ENCODE measurements around the gene CCDC68. TPM values are rescaled to one million over a fixed set of nuclear protein-coding genes. Genes with fewer than 3 reads are reported as not detected.

Gene CCDC68
- total and polyA plus RNA-seq, 2 of the 4 experiments (the other 2 are of a cell fraction): 0.46 to 0.54 TPM

DNA sequence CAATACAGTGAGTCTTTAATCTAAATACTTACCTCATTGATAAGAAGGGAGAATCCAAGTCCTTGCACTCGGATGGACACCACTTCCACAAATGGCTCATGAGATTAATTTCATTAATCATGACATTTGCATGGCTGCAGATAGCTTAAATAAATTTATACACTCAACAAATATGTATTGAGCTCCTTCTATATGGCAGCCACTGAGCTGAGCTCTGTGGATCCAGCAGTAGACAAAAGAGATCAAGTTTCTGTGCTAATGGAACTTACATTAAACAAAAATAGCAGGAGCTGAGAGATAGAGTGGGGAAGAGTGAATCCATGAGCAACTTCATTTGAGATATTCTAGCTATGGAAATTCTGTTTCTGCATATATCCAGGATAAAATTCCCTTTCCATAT lies 86.6 kb downstream of the CCDC68 start:
- no peaks in the 10 kb centered on the region for H3K9me1 ChIP-seq (ENCODE audit: insufficient read depth, low read length)
- no peak overlapping the region for H3K56ac ChIP-seq (ENCODE audit: extremely low read depth, insufficient read depth, low read length)
- ATAC-seq (ENCODE audit: low read depth) (0 out of 2 replicates have a peak, but pooled peaks have one; percentile 27), DNase-seq (no peak)
- H4K8ac ChIP-seq (ENCODE audit: low read depth in 2 of 2, low read length in 2 of 2): no peak overlapping the region
- H3K4me1 ChIP-seq (ENCODE audit: control insufficient read depth, insufficient read depth, low read length): no peaks in the 10 kb centered on the region
- no peak overlapping the region for H3K4me2 ChIP-seq (ENCODE audit: low read depth, low read length)
- H3K4ac ChIP-seq (ENCODE audit: low read depth, low read length): no peak overlapping the region
- no peak overlapping the region for H2AK9ac ChIP-seq (replicated peaks; ENCODE audit: low read depth, low read length, poor library complexity)
- no peaks in the 10 kb centered on the region for H3K9me3 ChIP-seq (ENCODE audit: control insufficient read depth, insufficient read depth, low read length)
- in situ Hi-C loops (cut with MboI; ENCODE audit: low sequenced_read_pairs): no loop called here
- no TSS peak for BruUV-seq (replicated peaks)
- no peak overlapping the region for H3K14ac ChIP-seq (replicated peaks; ENCODE audit: low read depth, low read length)
- intact Hi-C loops (cut with micrococcal nuclease): no loop called here
- no peak overlapping the region for H4K5ac ChIP-seq (ENCODE audit: low read depth, low read length)
- H2BK20ac ChIP-seq (ENCODE audit: low read depth, low read length): no peak overlapping the region
- no peak overlapping the region for H2BK15ac ChIP-seq (ENCODE audit: low read depth, low read length)
- H2AK5ac ChIP-seq (ENCODE audit: low read depth, low read length): no peak overlapping the region
- no peak overlapping the region for H4K91ac ChIP-seq (ENCODE audit: insufficient read depth, low read depth, low read length)
- no peak overlapping the region for H2BK5ac ChIP-seq (ENCODE audit: low read depth, low read length, poor library complexity, severe bottlenecking)
- no peak overlapping the region for H3K27ac ChIP-seq (ENCODE audit: insufficient read depth, low read length)
- H3K79me1 ChIP-seq (ENCODE audit: low read depth in 1 of 2, low read length in 2 of 2): no peaks in the 10 kb centered on the region
- H2AFZ ChIP-seq (replicated peaks; ENCODE audit: low read length, poor library complexity): no peak overlapping the region
- H3K27me3 ChIP-seq (ENCODE audit: control insufficient read depth, insufficient read depth, low read length): no peaks in the 10 kb centered on the region
- no peak for TF ChIP-seq RFX5 (IDR thresholded peaks at IDR 0.05; ENCODE audit: low read depth, low read length)
- no peak for TF ChIP-seq MAFK (IDR thresholded peaks at IDR 0.05; ENCODE audit: low read depth, low read length)
- TF ChIP-seq, protein P1, sequence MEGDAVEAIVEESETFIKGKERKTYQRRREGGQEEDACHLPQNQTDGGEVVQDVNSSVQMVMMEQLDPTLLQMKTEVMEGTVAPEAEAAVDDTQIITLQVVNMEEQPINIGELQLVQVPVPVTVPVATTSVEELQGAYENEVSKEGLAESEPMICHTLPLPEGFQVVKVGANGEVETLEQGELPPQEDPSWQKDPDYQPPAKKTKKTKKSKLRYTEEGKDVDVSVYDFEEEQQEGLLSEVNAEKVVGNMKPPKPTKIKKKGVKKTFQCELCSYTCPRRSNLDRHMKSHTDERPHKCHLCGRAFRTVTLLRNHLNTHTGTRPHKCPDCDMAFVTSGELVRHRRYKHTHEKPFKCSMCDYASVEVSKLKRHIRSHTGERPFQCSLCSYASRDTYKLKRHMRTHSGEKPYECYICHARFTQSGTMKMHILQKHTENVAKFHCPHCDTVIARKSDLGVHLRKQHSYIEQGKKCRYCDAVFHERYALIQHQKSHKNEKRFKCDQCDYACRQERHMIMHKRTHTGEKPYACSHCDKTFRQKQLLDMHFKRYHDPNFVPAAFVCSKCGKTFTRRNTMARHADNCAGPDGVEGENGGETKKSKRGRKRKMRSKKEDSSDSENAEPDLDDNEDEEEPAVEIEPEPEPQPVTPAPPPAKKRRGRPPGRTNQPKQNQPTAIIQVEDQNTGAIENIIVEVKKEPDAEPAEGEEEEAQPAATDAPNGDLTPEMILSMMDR (conservative IDR thresholded peaks at IDR 0.05; ENCODE audit: low read depth, low read length): no peak
- no peak for TF ChIP-seq CEBPB (IDR thresholded peaks at IDR 0.05; ENCODE audit: low read depth, low read length)
- TF ChIP-seq, protein P2, sequence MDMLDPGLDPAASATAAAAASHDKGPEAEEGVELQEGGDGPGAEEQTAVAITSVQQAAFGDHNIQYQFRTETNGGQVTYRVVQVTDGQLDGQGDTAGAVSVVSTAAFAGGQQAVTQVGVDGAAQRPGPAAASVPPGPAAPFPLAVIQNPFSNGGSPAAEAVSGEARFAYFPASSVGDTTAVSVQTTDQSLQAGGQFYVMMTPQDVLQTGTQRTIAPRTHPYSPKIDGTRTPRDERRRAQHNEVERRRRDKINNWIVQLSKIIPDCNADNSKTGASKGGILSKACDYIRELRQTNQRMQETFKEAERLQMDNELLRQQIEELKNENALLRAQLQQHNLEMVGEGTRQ (IDR thresholded peaks at IDR 0.05; ENCODE audit: low read depth, low read length): no peak
- TF ChIP-seq CHD1 (IDR thresholded peaks at IDR 0.05; ENCODE audit: low read depth, low read length): no peak
- TF ChIP-seq MAZ (IDR thresholded peaks at IDR 0.05; ENCODE audit: borderline replicate concordance, low read depth, low read length): no peak
- no peak for TF ChIP-seq POLR2A (IDR thresholded peaks at IDR 0.05; ENCODE audit: low read depth, low read length)
- TF ChIP-seq, protein P3, sequence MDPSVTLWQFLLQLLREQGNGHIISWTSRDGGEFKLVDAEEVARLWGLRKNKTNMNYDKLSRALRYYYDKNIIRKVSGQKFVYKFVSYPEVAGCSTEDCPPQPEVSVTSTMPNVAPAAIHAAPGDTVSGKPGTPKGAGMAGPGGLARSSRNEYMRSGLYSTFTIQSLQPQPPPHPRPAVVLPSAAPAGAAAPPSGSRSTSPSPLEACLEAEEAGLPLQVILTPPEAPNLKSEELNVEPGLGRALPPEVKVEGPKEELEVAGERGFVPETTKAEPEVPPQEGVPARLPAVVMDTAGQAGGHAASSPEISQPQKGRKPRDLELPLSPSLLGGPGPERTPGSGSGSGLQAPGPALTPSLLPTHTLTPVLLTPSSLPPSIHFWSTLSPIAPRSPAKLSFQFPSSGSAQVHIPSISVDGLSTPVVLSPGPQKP (IDR thresholded peaks at IDR 0.05; ENCODE audit: borderline replicate concordance, low read depth, low read length): no peak
- no peak for TF ChIP-seq RAD21 (IDR thresholded peaks at IDR 0.05; ENCODE audit: low read length)
- TF ChIP-seq RCOR1 (IDR thresholded peaks at IDR 0.05; ENCODE audit: insufficient replicate concordance, low read length): no peak
- TF ChIP-seq BHLHE40 (IDR thresholded peaks at IDR 0.05; ENCODE audit: low read depth, low read length): no peak
- TF ChIP-seq FOS (IDR thresholded peaks at IDR 0.05; ENCODE audit: low read depth, low read length): no peak
- no peak for TF ChIP-seq SMC3 (IDR thresholded peaks at IDR 0.05; ENCODE audit: low read depth, low read length)
- H2BK120ac ChIP-seq (ENCODE audit: low read depth, low read length): no peak overlapping the region
- dilution Hi-C loops (cut with HindIII; ENCODE audit: low sequenced_read_pairs, unreplicated experiment): no loop called here
- H3K9ac ChIP-seq (ENCODE audit: low read depth, low read length): no peak overlapping the region
- no peaks in the 10 kb centered on the region for H3K36me3 ChIP-seq (ENCODE audit: control insufficient read depth, insufficient read depth, low read length)
- no CpG with 5 or more reads among the region's 1 CpG for WGBS, 2 experiments (ENCODE audit: extremely low coverage in 2 of 2, insufficient read length in 1 of 2)
- H4K20me1 ChIP-seq (ENCODE audit: insufficient read depth, low read length): no peaks in the 10 kb centered on the region
- H3K23ac ChIP-seq (ENCODE audit: low read depth, low read length): no peak overlapping the region
- ChIA-PET CTCF (interaction anchor here (0.6 kb wide), 1 partner anchor 102 kb away, joined by 5 read pairs; no protein-coding TSS in a partner anchor), POLR2A (ENCODE audit: unreplicated experiment) (interaction anchor here (0.5 to 0.7 kb wide), 3 partner anchors 13 to 687 kb away, joined by 5 to 8 read pairs (median 5); no protein-coding TSS in a partner anchor)
- H3K18ac ChIP-seq (ENCODE audit: low read depth, low read length): no peak overlapping the region
- H3K4me3 ChIP-seq (ENCODE audit: insufficient read depth, low read depth, low read length): no peak overlapping the region

Measured in IMR-90 (cell line).